ENCODE results near the gene DHRS7B.
A peak's percentile ranks its signal among the peaks of the same experiment; 100 is the strongest.
"Not testable (repeated sequence)": the region's sequence is repeated elsewhere in the genome, so short reads cannot be mapped to it uniquely, and the experiment has no call there.

Gene DHRS7B

DNA sequence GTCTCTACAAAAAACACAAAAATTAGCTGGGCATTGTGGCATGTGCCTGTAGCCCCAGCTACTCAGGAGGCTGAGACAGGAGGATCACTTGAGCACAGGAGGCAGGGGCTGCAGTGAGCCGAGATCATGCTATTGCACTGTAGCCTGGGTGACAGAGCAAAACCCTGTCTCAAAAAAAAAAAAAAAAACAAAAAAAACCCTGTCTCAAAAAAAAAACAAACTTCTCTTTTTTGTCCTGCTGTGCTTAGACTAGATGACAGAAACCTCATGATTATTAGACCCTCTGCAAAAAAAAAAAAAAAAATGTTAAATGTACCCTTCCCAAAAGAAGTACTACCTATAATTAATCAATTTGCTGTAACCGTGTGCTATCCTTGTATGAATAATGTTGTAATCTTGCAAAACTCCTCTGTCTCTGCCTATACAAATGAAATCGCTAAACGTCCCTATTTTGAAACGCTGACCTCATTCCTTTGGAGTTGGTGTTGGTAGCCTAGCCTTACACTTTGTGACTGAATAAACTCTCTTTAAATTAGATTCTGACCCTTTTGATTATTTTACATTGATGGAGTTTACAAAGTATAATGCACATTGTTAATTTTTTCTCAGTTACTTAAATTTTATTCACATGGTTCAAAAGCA lies 13.6 kb upstream of the DHRS7B start:
- DNase-seq = no peak

DNA sequence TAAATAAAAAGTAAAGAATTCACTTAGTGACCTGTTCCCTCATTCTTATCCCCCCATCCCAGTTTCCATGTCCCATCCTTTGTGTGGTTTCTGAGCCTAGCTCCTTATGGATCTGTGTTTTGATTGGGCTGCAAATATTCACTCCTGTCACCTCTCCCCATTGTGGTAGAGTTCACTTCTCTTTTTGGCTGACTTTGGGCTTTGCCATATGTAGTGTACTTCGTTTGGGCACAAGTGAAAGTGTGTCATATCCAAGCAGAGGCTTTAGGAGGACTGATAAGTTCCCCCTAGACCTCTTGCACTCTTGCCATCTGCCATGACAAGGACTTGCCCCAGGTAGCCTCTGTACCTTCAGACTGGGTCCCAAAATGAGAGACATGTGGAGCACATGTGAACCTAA lies 13.0 kb upstream of the DHRS7B start:
- DNase-seq = no peak

DNA sequence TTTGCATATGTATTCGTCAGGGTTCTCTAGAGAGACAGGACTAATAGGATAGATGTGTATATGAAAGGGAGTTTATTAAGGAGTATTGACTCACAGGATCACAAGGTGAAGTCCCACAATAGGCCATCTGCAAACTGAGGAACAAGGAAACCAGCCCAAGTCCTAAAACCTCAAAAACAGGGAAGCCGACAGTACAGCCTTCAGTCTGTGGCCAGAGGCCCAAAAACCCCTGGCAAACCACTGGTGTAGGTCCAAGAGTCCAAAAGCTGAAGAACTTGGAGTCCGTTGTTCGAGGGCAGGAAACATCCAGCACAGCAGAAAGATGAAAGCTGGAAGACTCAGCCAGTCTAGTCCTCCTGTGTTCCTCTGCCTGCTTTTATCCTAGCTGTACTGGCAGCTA lies 12.0 kb upstream of the DHRS7B start:
- DNase-seq = not testable (repeated sequence)

GRCh38 chr17:21119247-21119918 lies 7.4 kb upstream of the DHRS7B start:
- DNase-seq = peak; percentile 51

DNA sequence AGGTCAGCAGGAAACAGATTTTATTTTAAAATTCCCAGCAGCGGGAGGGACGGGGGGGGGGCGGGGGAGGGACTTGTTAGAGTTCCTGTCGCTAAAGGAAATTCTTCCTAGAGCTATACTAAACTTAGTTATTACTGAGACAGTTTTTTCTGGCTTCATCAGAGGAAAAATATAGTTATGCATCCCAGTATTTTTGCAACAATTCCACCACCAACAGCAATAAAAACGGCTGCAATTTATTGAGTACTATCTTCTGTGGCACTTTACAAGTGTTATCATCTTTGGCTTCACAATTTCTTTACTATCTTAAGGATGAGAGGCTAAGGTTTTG lies 6.9 kb upstream of the DHRS7B start:
- DNase-seq = no peak

DNA sequence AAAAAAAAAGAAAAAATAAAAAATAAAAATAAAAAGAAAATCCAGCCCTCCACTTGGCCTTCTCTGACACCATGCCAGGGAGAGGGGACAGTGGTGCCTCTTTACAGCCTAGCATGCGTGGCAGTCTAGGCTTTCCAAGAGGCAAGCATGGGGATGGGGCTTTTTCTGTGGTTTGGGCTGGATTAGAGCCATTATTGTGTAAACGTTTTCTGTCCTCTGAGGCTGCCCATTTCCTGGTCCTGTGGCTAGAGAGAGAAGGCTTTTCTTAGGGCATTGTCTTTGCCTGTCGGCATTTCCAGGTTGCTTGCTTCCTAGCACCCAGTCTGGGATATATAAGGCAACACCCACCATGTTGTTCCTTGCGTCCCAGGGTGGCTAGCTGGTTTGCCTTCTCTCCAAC lies 2.7 kb upstream of the DHRS7B start:
- no peak for DNase-seq

DNA sequence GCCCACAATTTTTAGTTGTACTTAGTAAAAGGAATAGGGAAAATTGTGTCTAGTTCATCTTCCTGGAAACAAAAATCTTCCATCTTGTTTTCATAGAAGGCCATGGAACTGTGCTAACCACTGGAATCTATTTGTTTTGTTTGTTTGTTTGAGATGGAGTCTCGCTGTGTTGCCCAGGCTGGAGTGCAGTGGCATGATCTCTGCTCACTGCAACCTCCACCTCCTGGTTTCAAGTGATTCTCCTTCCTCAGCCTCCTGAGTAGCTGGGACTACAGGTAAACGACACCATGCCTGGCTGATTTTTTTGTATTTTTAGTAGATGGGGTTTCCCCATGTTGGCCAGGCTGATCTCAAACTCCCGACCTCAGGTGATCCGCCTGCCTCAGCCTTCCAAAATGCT lies 2.2 kb upstream of the DHRS7B start:
- DNase-seq = not testable (repeated sequence)

GRCh38 chr17:21125862-21126261 lies 902 bp upstream of the DHRS7B start:
- no peak for DNase-seq

- no peak for DNase-seq
Observed at GRCh38 chr17:21127509-21128077, 829 bp downstream of the DHRS7B start.

DNA sequence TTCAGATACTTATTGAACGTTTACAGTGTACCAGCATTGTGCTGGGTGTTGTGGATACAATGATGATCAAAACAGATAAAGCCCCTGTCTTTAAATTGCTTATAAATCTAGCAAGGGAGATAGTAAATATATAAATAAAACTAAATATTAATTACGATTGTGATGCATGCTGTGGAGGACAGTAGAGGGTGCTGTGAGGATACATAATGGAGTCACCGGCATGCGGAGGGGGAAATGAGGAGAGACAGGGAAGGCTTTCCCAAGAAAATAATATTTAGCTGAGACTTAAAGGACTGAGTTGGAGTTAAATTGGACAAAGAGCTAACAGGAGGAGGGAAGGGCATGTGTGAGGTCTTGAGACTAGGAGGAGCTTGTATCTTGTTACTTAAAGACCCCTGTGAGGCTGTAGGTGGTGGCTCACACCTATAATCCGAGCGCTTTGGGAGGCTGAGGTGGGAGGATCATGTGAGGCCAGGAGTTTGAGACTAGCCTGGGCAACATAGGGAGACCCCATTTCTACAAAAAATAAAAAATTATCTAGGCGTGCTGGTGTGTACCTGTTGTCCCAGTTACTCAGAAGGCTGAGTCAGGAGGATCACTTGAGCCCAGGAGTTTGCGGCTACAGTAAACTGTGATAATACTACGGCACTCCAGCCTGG lies 2.4 kb downstream of the DHRS7B start:
- peak; percentile 21 for DNase-seq

- no peak for DNase-seq
Observed at GRCh38 chr17:21131137-21131536, 4.4 kb downstream of the DHRS7B start.

DNA sequence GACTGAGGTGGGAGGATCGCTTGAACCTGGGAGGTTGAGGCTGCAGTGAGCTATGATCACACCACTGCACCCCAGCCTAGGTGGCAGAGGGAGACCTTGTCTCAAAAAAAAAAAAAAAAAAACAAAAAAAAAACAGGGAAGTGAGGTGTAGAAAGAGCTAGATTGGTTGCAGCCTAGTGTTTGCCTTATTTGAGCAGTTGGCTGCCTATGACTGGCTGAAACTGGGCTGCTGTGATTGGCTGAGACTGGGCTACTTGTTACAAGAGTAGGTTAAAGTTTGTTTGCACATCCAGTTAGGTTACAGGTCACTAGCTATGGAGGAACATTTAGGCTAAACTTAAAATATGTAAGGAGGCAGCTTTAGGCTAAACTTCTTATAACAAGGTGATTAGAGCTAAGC lies 5.7 kb downstream of the DHRS7B start:
- no peak for DNase-seq

DNA sequence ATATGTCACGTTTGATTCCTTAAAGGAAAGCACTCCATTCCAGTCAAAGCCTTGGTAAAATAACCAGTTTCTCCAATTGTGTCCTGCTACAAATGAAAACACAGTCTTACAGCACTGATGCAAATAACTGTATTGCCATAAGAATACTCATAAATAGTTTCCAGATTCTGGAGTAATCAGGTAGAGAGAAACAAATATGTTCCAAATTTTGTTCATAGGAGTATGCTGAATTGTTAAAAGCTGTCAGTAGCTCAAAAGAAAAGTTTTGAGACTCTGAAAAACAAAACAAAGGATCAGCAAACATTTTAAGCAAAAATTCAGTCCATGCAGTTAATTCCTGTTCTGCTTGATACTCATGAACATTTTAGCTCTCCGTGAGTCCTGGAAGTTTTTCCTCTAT lies 7.8 kb downstream of the DHRS7B start:
- no peak for DNase-seq

DNA sequence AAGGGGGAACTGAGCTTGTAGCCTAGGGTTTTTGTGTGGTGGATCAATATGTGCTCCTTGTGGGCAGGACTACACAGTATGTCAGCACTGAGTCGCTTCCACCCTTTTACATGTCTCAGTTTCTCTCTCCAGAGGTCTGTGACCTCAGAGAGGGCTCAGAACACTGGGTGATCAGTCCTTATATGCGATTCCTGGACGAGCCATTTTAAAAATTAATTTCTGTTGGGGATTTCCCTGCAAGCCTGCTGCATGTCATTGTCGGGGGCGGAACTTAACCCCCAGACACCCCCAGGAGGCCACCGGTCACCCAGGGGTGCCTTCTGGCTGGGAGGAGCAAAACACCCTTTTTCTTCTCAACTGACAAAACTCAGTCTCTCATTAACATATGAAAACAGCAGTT lies 14.1 kb downstream of the DHRS7B start:
- DNase-seq = no peak

DNA sequence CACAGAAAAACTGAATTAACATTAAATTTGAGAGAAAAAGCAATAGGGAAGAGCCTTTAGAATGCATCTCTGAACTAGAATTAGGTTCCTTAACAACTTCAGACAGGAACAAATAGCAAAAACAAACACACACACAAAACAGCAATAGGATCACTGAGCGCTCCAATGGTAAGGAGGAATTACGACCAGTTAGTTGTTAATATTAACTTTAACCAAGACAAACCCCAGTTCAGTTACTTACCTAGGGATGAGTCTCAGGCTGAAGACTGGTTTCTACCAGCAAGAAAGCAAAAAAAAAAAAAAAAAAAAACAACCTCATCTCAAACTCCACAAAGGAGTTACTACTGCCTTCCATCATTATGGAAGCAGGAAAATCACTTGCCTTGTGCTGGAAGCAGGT lies 14.6 kb downstream of the DHRS7B start:
- DNase-seq = no peak

DNA sequence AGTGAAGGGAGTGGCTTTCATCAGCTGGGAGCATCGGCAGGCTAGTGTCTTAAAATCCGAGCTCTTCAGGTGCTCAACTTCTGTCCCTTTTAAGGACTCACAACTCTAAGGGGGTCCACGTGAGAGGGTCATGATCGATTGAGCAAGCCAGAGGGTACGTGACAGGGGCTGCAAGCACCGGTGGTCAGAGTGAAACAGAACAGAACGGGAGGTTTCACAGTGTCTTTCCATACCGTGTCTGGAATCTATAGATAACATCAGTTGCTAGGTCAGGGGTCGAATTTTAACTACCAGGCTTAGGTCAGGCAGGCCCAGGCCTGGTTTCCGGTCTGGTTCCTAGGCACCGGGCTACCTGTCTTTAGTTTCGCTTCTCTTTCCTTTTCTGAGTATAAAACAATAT lies 15.3 kb downstream of the DHRS7B start:
- not testable (repeated sequence) for DNase-seq

GRCh38 chr17:21143695-21144094 lies 16.9 kb downstream of the DHRS7B start:
- DNase-seq = no peak

- DNase-seq = not testable (repeated sequence)
Observed at GRCh38 chr17:21144299-21144698, 17.5 kb downstream of the DHRS7B start.

GRCh38 chr17:21146362-21147015 lies 19.7 kb downstream of the DHRS7B start:
- DNase-seq = no peak

DNA sequence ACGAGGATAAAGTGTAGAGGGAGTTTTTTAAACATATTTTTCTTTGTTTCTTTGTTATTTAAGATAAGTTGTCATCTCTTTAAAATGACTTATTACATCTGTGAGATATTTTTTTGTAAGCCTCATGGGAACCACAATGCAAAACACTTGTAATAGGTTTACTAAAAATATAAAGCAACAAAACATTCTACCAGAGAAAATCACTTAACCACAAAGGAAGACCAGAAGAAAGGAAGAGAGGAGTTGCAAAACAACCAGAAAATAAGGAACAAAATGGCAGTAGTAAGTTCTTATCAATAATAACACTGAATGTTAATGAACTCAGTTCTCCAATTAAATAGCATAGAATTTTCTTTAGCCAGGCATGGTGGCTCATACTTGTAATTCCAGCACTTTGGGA lies 22.9 kb downstream of the DHRS7B start:
- DNase-seq = no peak

DNA sequence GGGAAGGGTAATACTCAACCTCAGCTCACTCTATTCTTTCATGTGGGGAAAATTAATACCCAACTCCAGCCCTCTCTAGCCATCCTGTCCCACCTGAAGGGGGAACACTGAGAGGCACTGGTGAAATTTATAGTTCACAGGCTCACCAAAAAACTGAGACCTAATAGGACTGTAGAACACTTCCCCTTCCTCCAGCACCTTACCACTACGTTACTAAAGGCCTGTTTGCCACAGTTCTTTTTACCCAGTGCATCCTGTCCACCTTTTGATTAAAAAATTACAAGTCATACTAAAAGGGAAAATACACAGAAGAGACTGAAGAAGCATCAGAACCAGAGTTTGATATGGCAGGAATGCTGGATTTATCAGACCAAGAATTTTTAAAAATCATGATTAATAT lies 26.0 kb downstream of the DHRS7B start:
- no peak for DNase-seq

GRCh38 chr17:21157586-21158370 lies 31.0 kb downstream of the DHRS7B start:
- DNase-seq = no peak

- no peak for DNase-seq
Observed at GRCh38 chr17:21160401-21160800, 33.6 kb downstream of the DHRS7B start.
